ENCODE results near the gene EXOSC5. TPM values are rescaled to one million over a fixed set of nuclear protein-coding genes. Genes with fewer than 3 reads are reported as not detected.
A peak's percentile ranks its signal among the peaks of the same experiment; 100 is the strongest.

Gene EXOSC5
- total and polyA plus RNA-seq, 2 of the 4 experiments (the other 2 are of a cell fraction) = 19.0 to 25.2 TPM

GRCh38 chr19:41352609-41353465 lies 44.3 kb downstream of the EXOSC5 start:
- Histone ChIP-seq H3K9ac (ENCODE audit: low read depth, low read length) (peak overlapping the region; percentile 90), H3K4me1 (ENCODE audit: control insufficient read depth, insufficient read depth, low read length) (no peaks in the 10 kb centered on the region), H3K36me3 (ENCODE audit: control insufficient read depth, insufficient read depth, low read length) (peaks cover 4% of the 10 kb centered on the region), H2BK5ac (ENCODE audit: low read depth, low read length, poor library complexity, severe bottlenecking) (peak overlapping the region; percentile 48), H4K5ac (ENCODE audit: low read depth, low read length) (no peak overlapping the region), H2AK9ac (replicated peaks; ENCODE audit: low read depth, low read length, poor library complexity) (peak overlapping the region; percentile 98), H2AFZ (replicated peaks; ENCODE audit: low read length, poor library complexity) (peak overlapping the region; percentile 91), H3K27ac (ENCODE audit: insufficient read depth, low read length) (peak overlapping the region; percentile 47), H2AK5ac (ENCODE audit: low read depth, low read length) (peak overlapping the region; percentile 86), H4K20me1 (ENCODE audit: insufficient read depth, low read length) (peaks cover 49% of the 10 kb centered on the region), H3K27me3 (ENCODE audit: control insufficient read depth, insufficient read depth, low read length) (no peaks in the 10 kb centered on the region), H3K56ac (ENCODE audit: extremely low read depth, insufficient read depth, low read length) (peak overlapping the region; percentile 72), H4K91ac (ENCODE audit: insufficient read depth, low read depth, low read length) (peak overlapping the region; percentile 71), H2BK120ac (ENCODE audit: low read depth, low read length) (peak overlapping the region; percentile 63), H3K23ac (ENCODE audit: low read depth, low read length) (peak overlapping the region; percentile 94; the same call in 1 of the 2 replicates), H4K8ac (ENCODE audit: low read depth in 2 of 2, low read length in 2 of 2) (peak overlapping the region; percentile 39 to 72; a peak in 2 of 4 replicates), H2BK20ac (ENCODE audit: low read depth, low read length) (no peak overlapping the region), H3K4me3 (ENCODE audit: insufficient read depth, low read depth, low read length) (peak overlapping the region; percentile 76), H3K4ac (ENCODE audit: low read depth, low read length) (peak overlapping the region; percentile 95), H3K9me3 (ENCODE audit: control insufficient read depth, insufficient read depth, low read length) (no peaks in the 10 kb centered on the region), H3K9me1 (ENCODE audit: insufficient read depth, low read length) (no peaks in the 10 kb centered on the region), H3K14ac (replicated peaks; ENCODE audit: low read depth, low read length) (peak overlapping the region; percentile 87), H3K4me2 (ENCODE audit: low read depth, low read length) (peak overlapping the region; percentile 98), H3K18ac (ENCODE audit: low read depth, low read length) (no peak overlapping the region; the same call in 1 of the 2 replicates), H2BK15ac (ENCODE audit: low read depth, low read length) (0 out of 3 replicates have a peak overlapping the region, but pooled peaks have one; percentile 60), H3K79me1 (ENCODE audit: low read depth in 1 of 2, low read length in 2 of 2) (peaks cover 19 to 54% of the 10 kb centered on the region in 2 experiments; a peak in 3 of 4 replicates)
- ATAC-seq (ENCODE audit: low read depth) (peak; percentile 21), DNase-seq (peak; percentile 44)
- WGBS, 2 experiments (ENCODE audit: extremely low coverage in 2 of 2, insufficient read length in 1 of 2) = 0% methylated on average over 32 of the region's 71 CpGs; no CpG with 5 or more reads in 1 of the 2 experiments
- intact Hi-C loops (cut with micrococcal nuclease) (loop anchor here (1.0 to 5.0 kb wide), 5 partner anchors 30 to 149 kb away; partner anchors contain the start of genes BCKDHA, CCDC97, EXOSC5 and HNRNPUL1), in situ Hi-C loops (cut with MboI; ENCODE audit: low sequenced_read_pairs) (no loop called here), dilution Hi-C loops (cut with HindIII; ENCODE audit: low sequenced_read_pairs, unreplicated experiment) (no loop called here)
- BruUV-seq (replicated peaks) = no TSS peak
- POLR2A ChIA-PET (ENCODE audit: unreplicated experiment) = interaction anchor here (0.7 to 1.3 kb wide), 3 partner anchors 11 to 159 kb away, joined by 3 to 5 read pairs (median 3); partner anchors contain the start of gene B9D2
- CTCF ChIA-PET = interaction anchor here (0.8 to 1.0 kb wide), 4 partner anchors 12 to 41 kb away, joined by 3 to 4 read pairs (median 3); no protein-coding TSS in a partner anchor
- TF ChIP-seq USF2 (IDR thresholded peaks at IDR 0.05; ENCODE audit: low read depth, low read length) (no peak), NFE2L2 (IDR thresholded peaks at IDR 0.05; ENCODE audit: low read depth, low read length) (no peak), MAZ (IDR thresholded peaks at IDR 0.05; ENCODE audit: borderline replicate concordance, low read depth, low read length) (peak; percentile 67; the same call in 1 of the 2 replicates), RCOR1 (IDR thresholded peaks at IDR 0.05; ENCODE audit: insufficient replicate concordance, low read length) (no peak), SMC3 (IDR thresholded peaks at IDR 0.05; ENCODE audit: low read depth, low read length) (0 out of 2 replicates have a peak, but pooled peaks have one; percentile 2), RFX5 (IDR thresholded peaks at IDR 0.05; ENCODE audit: low read depth, low read length) (no peak), POLR2A (IDR thresholded peaks at IDR 0.05; ENCODE audit: low read depth, low read length) (peak; percentile 42), CEBPB (IDR thresholded peaks at IDR 0.05; ENCODE audit: low read depth, low read length) (no peak), CTCF (conservative IDR thresholded peaks at IDR 0.05; ENCODE audit: low read depth, low read length) (peak; percentile 55), MXI1 (IDR thresholded peaks at IDR 0.05; ENCODE audit: borderline replicate concordance, low read depth, low read length) (0 out of 2 replicates have a peak, but pooled peaks have one; percentile 17), CHD1 (IDR thresholded peaks at IDR 0.05; ENCODE audit: low read depth, low read length) (no peak), FOS (IDR thresholded peaks at IDR 0.05; ENCODE audit: low read depth, low read length) (no peak), RAD21 (IDR thresholded peaks at IDR 0.05; ENCODE audit: low read length) (peak; percentile 31; the same call in 1 of the 2 replicates), MAFK (IDR thresholded peaks at IDR 0.05; ENCODE audit: low read depth, low read length) (no peak)
